ENCODE results near the gene FAM13B.
A peak's percentile ranks its signal among the peaks of the same experiment; 100 is the strongest.

The FAM13B gene

GRCh38 chr5:137888863-137889759 lies 143.8 kb downstream of the FAM13B start, which contains the start of gene PKD2L2:
Gene PKD2L2, plus strand, starts transcription at chr5:137889457. Its CDS starts 35 bp downstream, at chr5:137889492.
- Histone ChIP-seq H3K27ac (ENCODE audit: low read depth in 2 of 2, low read length in 2 of 2) (peak within 1 kb of the TSS; percentile 54 to 80), H3K9me3 (ENCODE audit: control insufficient read depth in 2 of 2, low read length in 2 of 2) (no peaks in the 10 kb centered on the region), H3K27me3 (ENCODE audit: control insufficient read depth in 2 of 2, insufficient read depth in 2 of 2, low read length in 2 of 2) (no peaks in the 10 kb centered on the region), H3K4me3 (ENCODE audit: low read length in 2 of 2) (peak within 1 kb of the TSS; percentile 59 to 81), H3K9ac (ENCODE audit: low read depth in 1 of 2, low read length in 2 of 2) (peak within 1 kb of the TSS; percentile 65 to 71), H3K36me3 (ENCODE audit: control insufficient read depth in 2 of 2, insufficient read depth in 2 of 2, low read length in 2 of 2) (no peaks in the 10 kb centered on the region), H3K4me1 (ENCODE audit: control insufficient read depth in 2 of 2, insufficient read depth in 2 of 2, low read length in 2 of 2) (peaks cover 0 to 2% of the 10 kb centered on the region in 2 donors)

GRCh38 chr5:137888466-137888862 lies 144.4 kb downstream of the FAM13B start:
- no peaks in the 10 kb centered on the region for H3K9me3 ChIP-seq (ENCODE audit: control insufficient read depth in 2 of 2, low read length in 2 of 2)
- H3K36me3 ChIP-seq (ENCODE audit: control insufficient read depth in 2 of 2, insufficient read depth in 2 of 2, low read length in 2 of 2), result no peaks in the 10 kb centered on the region
- peak overlapping the region; percentile 65 to 69 for H3K9ac ChIP-seq (ENCODE audit: low read depth in 1 of 2, low read length in 2 of 2)
- peaks cover 0 to 2% of the 10 kb centered on the region in 2 donors for H3K4me1 ChIP-seq (ENCODE audit: control insufficient read depth in 2 of 2, insufficient read depth in 2 of 2, low read length in 2 of 2)
- peak overlapping the region in 1 of 2 donors; percentile 81 for H3K4me3 ChIP-seq (ENCODE audit: low read length in 2 of 2)
- no peaks in the 10 kb centered on the region for H3K27me3 ChIP-seq (ENCODE audit: control insufficient read depth in 2 of 2, insufficient read depth in 2 of 2, low read length in 2 of 2)
- peak overlapping the region in 1 of 2 donors; percentile 80 for H3K27ac ChIP-seq (ENCODE audit: low read depth in 2 of 2, low read length in 2 of 2)
